ENCODE measurements around the gene C19orf18.

DNA sequence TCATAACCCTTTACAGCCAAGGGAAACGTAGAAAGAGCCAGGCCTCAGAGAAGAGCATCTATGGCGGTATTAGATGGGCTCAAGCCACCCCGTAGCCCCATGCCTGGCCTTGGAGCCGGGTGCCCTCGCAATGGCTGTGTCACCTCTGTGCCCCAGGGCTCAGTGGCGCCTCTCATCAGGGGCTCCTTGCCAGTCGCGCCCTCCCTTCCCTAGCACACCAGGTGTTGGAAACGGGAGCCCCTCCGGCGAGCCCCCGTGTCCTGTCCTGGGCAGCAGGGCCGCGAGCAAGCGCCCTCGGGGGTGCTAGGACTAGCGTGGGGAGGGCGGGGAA is 27.3 kb downstream of the C19orf18 start:
- no peak for TF ChIP-seq CTCF (IDR thresholded peaks at IDR 0.05; ENCODE audit: poor library complexity, severe bottlenecking)
- no peak for TF ChIP-seq EZH2 (IDR thresholded peaks at IDR 0.05; ENCODE audit: borderline replicate concordance, insufficient read depth, low read length, poor library complexity, severe bottlenecking)
- no peak for TF ChIP-seq EP300 (conservative IDR thresholded peaks at IDR 0.05; ENCODE audit: poor library complexity, severe bottlenecking)
- TF ChIP-seq RAD21 (conservative IDR thresholded peaks at IDR 0.05) = no peak
- TF ChIP-seq MXI1 (conservative IDR thresholded peaks at IDR 0.05; ENCODE audit: poor library complexity, severe bottlenecking) = no peak

Data from neural cell (in vitro differentiated cells).